OCI-LY7 (cell line): ENCODE measurements around the gene MEAF6.

Source experiments
- CTCF ChIP-seq: fragments of 200-600 bp; sonication (generic); conservative IDR thresholded peaks from 2 replicates; pipeline ENCODE4 v1.5.1; 2014; ENCODE audit warnings: mild to moderate bottlenecking, antibody characterized with exemption, low read length, moderate library complexity, mixed read lengths
- EZH2phosphoT487 ChIP-seq: fragments of 200-600 bp; sonication (generic); IDR thresholded peaks from 2 replicates; pipeline ENCODE4 v1.6.1; 2018; ENCODE audit warnings: low read depth, borderline replicate concordance, mild to moderate bottlenecking, mixed run types, antibody characterized with exemption, low read length, moderate library complexity, mixed read lengths

GRCh38 chr1:37456614-37457013, 58.0 kb downstream of the MEAF6 start:
- no peak for TF ChIP-seq CTCF
- no peak for TF ChIP-seq EZH2phosphoT487
